ENCODE data around the gene PPP6R2.
A peak's percentile ranks its signal among the peaks of the same experiment; 100 is the strongest.

Gene PPP6R2

DNA sequence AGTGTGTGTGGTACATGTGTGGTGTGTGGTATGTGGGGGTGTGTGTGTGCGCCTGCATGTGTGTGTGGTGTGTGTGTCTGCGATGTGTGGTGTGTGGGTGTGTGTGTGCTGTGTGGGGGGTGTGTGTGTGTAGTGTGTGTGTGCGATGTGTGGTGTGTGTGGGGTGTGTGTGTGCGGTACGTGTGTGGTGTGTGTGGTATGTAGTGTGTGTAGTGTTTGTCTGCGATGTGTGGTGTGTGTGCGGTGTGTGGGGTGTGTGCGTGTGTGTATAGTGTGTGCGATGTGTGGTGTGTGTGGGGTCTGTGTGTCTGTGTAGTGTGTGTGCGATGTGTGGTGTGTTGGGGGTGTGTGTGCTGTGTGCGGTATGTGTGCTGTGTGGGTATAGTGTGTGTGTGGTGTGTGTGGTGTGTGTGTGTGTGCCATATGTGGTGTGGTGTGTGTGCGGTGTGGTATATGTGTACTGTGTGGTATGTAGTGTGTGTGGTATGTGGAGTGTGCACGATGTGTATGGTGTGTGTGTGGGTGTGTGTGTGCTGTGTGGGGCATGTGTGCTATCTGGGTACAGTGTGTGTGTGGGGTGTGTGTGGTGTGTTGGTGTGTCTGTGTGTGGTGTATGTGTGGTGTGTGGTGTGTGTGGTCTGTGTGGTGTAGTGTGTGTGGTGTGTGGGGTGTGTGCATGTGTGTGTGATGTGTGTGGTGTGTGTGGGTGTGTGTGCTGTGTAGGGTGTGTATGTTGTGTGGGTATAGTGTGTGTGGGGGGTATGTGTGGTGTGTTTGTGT, 5.7 kb upstream of the PPP6R2 start:
- H3K4me3 ChIP-seq (ENCODE audit: low read depth, low read length), result no peak overlapping the region
- no peak for TF ChIP-seq CTCF (IDR thresholded peaks at IDR 0.05; ENCODE audit: control insufficient read depth, extremely low read depth, insufficient read depth)
- DNase-seq (ENCODE audit: low read depth), result no peak

GRCh38 chr22:50338042-50338573, 5.0 kb upstream of the PPP6R2 start:
- TF ChIP-seq CTCF (IDR thresholded peaks at IDR 0.05; ENCODE audit: control insufficient read depth, extremely low read depth, insufficient read depth), result no peak
- no peak for DNase-seq (ENCODE audit: low read depth)
- H3K4me3 ChIP-seq (ENCODE audit: low read depth, low read length), result no peak overlapping the region

DNA sequence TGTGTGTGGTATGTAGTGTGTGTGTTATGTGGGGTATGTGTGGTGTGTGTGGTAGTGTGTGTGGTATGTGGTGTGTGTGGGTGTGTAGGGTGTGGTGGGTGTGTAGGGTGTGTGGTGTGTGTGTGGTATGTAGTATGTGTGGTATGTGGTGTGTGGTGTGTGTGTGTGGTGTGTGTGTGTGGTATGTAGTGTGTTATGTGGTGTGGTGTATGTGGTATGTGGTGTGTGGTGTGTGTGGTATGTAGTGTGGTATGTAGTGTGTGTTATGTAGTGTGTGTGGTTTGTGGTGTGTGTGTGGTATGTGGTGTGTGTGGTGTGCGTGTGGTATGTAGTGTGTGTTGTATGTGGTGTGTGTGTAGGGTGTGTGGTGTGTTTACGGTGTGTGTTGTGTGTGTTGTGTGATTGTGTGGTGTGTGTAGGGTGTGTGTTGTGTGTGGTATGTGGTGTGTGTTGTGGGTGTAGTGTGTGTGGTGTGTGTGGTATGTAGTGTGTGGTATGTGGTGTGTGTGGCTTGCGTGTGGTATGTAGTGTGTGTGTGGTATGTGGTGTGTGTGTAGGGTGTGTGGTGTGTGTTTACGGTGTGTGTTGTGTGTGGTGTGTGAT, 4.2 kb upstream of the PPP6R2 start:
- TF ChIP-seq CTCF (IDR thresholded peaks at IDR 0.05; ENCODE audit: control insufficient read depth, extremely low read depth, insufficient read depth), result no peak
- no peak for DNase-seq (ENCODE audit: low read depth)
- no peak overlapping the region for H3K4me3 ChIP-seq (ENCODE audit: low read depth, low read length)

DNA sequence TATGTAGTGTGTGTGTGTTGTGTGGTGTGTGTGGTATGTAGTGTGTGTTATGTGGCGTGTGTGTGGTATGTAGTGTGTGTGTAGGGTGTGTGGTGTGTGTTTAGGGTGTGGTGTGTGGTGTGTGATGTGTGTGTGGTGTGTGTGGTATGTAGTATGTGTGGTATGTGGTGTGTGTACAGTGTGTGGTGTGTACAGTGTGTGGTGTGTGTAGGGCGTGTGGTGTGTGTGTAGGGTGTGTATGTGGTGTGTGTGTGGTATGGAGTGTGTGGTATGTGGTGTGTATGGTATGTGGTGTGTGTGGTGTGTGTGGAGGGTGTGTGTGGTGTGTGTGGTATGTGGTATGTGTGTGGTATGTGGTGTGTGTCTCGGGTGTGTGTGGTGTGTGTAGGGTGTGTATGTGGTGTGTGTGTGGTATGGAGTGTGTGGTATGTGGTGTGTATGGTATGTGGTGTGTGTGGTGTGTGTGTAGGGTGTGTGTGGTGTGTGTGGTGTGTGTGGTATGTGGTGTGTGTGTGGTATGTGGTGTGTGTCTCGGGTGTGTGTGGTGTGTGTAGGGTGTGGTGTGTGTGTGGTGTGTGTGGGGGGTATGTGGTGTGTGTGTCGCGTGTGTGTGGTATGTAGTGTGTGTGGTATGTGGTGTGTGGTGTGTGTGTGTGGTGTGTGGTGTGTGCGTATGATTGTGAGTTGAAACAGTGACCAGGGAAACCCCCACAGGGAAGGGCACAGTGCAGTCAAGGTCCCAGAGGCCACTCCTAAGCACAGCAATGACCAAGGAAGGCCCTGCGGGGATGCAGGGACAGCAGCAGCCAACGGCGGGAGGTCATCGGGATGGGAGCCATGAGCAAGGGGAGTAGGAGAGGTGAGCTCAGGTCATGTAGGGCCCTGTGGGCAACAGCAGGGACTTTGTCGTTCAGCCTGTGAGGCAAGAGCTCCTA, 2.9 kb upstream of the PPP6R2 start:
- TF ChIP-seq CTCF (IDR thresholded peaks at IDR 0.05; ENCODE audit: control insufficient read depth, extremely low read depth, insufficient read depth), result no peak
- DNase-seq (ENCODE audit: low read depth), result no peak
- no peak overlapping the region for H3K4me3 ChIP-seq (ENCODE audit: low read depth, low read length)

GRCh38 chr22:50341977-50342650, 1.0 kb upstream of the PPP6R2 start:
- peak; percentile 51 for DNase-seq (ENCODE audit: low read depth)
- peak overlapping the region; percentile 71 for H3K4me3 ChIP-seq (ENCODE audit: low read depth, low read length)
- peak; percentile 93 for TF ChIP-seq CTCF (IDR thresholded peaks at IDR 0.05; ENCODE audit: control insufficient read depth, extremely low read depth, insufficient read depth)

DNA sequence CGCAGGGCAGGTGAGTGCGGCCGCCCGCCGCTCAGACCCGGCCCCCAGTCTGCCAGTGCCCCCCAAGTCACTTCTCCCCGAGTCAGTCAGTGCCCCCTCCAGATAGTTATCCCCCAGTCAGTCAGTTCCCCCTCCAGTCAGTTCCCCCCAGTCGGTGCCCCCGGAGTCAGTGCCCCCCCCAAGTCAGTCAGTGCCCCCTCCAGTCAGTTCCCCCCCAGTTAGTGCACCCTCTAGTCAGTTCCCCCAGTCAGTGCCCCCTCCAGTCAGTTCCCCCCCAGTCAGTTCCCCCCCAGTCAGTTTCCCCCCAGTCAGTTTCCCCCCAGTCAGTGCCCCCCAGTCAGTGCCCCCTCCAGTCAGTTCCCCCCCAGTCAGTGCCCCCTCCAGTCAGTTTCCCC, 411 bp downstream of the PPP6R2 start:
- TF ChIP-seq CTCF (IDR thresholded peaks at IDR 0.05; ENCODE audit: control insufficient read depth, extremely low read depth, insufficient read depth), result no peak
- no peak for DNase-seq (ENCODE audit: low read depth)
- peak overlapping the region; percentile 71 for H3K4me3 ChIP-seq (ENCODE audit: low read depth, low read length)

Data from LNCaP clone FGC (cell line).